Inflammatory macrophage (primary cell): ENCODE measurements around the gene RASGRF2.

ENCODE experiments used
- DNase-seq, 2 donors: peaks; one replicate each; pipeline ENCODE4 v3.0.0-alpha.2; 2020 to 2022

The RASGRF2 gene

GRCh38 chr5:80956272-80956671 lies 3.9 kb upstream of the RASGRF2 start:
- DNase-seq: no peak

- DNase-seq: no peak
Measured at GRCh38 chr5:80957031-80957761, 3.0 kb upstream of the RASGRF2 start.

GRCh38 chr5:80958616-80959015 lies 1.5 kb upstream of the RASGRF2 start:
- DNase-seq: no peak

- DNase-seq: no peak
Measured at GRCh38 chr5:80959138-80959537, 1.0 kb upstream of the RASGRF2 start.

- DNase-seq: no peak
Measured at GRCh38 chr5:80960531-80961375, 590 bp downstream of the RASGRF2 start.

GRCh38 chr5:80961376-80962281 lies 1.5 kb downstream of the RASGRF2 start:
- DNase-seq: no peak

GRCh38 chr5:80962630-80963520 lies 2.7 kb downstream of the RASGRF2 start:
- DNase-seq: no peak

- DNase-seq: no peak
Measured at GRCh38 chr5:80963521-80963895, 3.3 kb downstream of the RASGRF2 start.

GRCh38 chr5:80963966-80964481 lies 3.9 kb downstream of the RASGRF2 start:
- DNase-seq: no peak

- no peak for DNase-seq
Measured at GRCh38 chr5:80964491-80964890, 4.3 kb downstream of the RASGRF2 start.

- DNase-seq: no peak
Measured at GRCh38 chr5:80964919-80965318, 4.8 kb downstream of the RASGRF2 start.

- no peak for DNase-seq
Measured at GRCh38 chr5:80967500-80968181, 7.5 kb downstream of the RASGRF2 start.

- DNase-seq: no peak
Measured at GRCh38 chr5:80973027-80973426, 12.9 kb downstream of the RASGRF2 start.

- DNase-seq: no peak
Measured at GRCh38 chr5:80975065-80975464, 14.9 kb downstream of the RASGRF2 start.

GRCh38 chr5:80976985-80977384 lies 16.8 kb downstream of the RASGRF2 start:
- DNase-seq: no peak

GRCh38 chr5:80977764-80978163 lies 17.6 kb downstream of the RASGRF2 start:
- DNase-seq: no peak

GRCh38 chr5:80978772-80979317 lies 18.7 kb downstream of the RASGRF2 start:
- peak; percentile 2 to 43 for DNase-seq

GRCh38 chr5:80982093-80982492 lies 21.9 kb downstream of the RASGRF2 start:
- no peak for DNase-seq

- DNase-seq: no peak
Measured at GRCh38 chr5:80985600-80986228, 25.6 kb downstream of the RASGRF2 start.

GRCh38 chr5:80986382-80986781 lies 26.2 kb downstream of the RASGRF2 start:
- DNase-seq: no peak
